Ovary (tissue), 3 donors: ENCODE results near the gene MIPEP.

Experiments
- EP300 ChIP-seq: sonication (generic); formaldehyde crosslinking; IDR thresholded peaks from one replicate; pipeline ENCODE4 v1.6.1; 2017; ENCODE audit warnings: antibody characterized with exemption
- POLR2A ChIP-seq: fragments of 450-650 bp; IDR thresholded peaks from one replicate; pipeline ENCODE4 v1.6.1; 2017; ENCODE audit warnings: antibody characterized with exemption, mild to moderate bottlenecking, moderate library complexity
- TF ChIP-seq, protein P1 (sequence below), 3 donors: fragments of 450-650 bp in 2 of 3; fragments of 200-600 bp in 1 of 3; IDR thresholded peaks; one replicate each; pipeline versions ENCODE4 v1.5.1 to v1.8.0; 2016 to 2022; ENCODE audit warnings: antibody characterized with exemption in 3 of 3, mild to moderate bottlenecking in 1 of 3
- donor health status: DM: no; HTN: no; CAD: no.

DNA sequence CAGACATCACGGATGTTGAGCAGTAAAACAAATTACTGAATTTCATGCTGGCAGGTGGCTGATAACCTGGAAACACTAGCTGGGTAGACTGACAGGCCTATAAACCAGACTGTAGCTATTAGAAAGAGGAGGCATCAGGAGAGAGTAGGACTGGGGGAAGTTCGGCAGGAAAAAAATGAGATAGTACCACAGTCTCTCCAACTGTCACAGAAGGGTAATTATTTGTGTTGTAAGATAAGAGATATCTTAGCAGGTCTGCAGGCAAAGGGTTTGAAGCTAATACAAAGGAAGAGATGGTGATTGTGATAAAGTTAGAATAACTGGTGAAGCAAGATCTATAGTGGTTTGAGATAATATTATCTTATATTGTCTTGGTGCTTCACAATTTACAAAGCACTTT, 41.7 kb downstream of the MIPEP start:
- TF ChIP-seq POLR2A (no peak), EP300 (no peak)
- TF ChIP-seq, protein P1, sequence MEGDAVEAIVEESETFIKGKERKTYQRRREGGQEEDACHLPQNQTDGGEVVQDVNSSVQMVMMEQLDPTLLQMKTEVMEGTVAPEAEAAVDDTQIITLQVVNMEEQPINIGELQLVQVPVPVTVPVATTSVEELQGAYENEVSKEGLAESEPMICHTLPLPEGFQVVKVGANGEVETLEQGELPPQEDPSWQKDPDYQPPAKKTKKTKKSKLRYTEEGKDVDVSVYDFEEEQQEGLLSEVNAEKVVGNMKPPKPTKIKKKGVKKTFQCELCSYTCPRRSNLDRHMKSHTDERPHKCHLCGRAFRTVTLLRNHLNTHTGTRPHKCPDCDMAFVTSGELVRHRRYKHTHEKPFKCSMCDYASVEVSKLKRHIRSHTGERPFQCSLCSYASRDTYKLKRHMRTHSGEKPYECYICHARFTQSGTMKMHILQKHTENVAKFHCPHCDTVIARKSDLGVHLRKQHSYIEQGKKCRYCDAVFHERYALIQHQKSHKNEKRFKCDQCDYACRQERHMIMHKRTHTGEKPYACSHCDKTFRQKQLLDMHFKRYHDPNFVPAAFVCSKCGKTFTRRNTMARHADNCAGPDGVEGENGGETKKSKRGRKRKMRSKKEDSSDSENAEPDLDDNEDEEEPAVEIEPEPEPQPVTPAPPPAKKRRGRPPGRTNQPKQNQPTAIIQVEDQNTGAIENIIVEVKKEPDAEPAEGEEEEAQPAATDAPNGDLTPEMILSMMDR (IDR thresholded peaks at IDR 0.05): no peak
